Cardiac muscle cell (in vitro differentiated cells and primary cell): ENCODE data around the gene SMIM11. TPM values are rescaled to one million over a fixed set of nuclear protein-coding genes. Genes with fewer than 3 reads are reported as not detected.
"Not testable (repeated sequence)": the region's sequence is repeated elsewhere in the genome, so short reads cannot be mapped to it uniquely, and the experiment has no call there.

Experiments used
- DNase-seq, 2 donors: peaks; one replicate each; pipeline versions ENCODE4 v3.0.0 to v3.0.0-alpha.2; 2010 to 2017; ENCODE audit warnings: low read depth in 1 of 2, low spot score in 1 of 2
- H3K27ac ChIP-seq: fragments of 200-600 bp; sonication (generic); 2 replicates; pipeline ENCODE4 v1.5.1; 2016
- H3K27me3 ChIP-seq: fragments of 200-600 bp; sonication (generic); 2 replicates; pipeline ENCODE4 v1.6.0; 2016; ENCODE audit warnings: control low read depth
- H3K36me3 ChIP-seq: fragments of 200-600 bp; sonication (generic); 2 replicates; pipeline ENCODE4 v1.5.1; 2016; ENCODE audit warnings: control low read depth
- H3K4me1 ChIP-seq: fragments of 200-600 bp; sonication (generic); 2 replicates; pipeline ENCODE4 v1.8.1; 2017; ENCODE audit warnings: low read depth, mild to moderate bottlenecking, mixed run types
- H3K4me3 ChIP-seq: fragments of 200-600 bp; sonication (generic); 2 replicates; pipeline ENCODE4 v1.5.1; 2016; ENCODE audit warnings: mild to moderate bottlenecking
- H3K9me3 ChIP-seq: fragments of 200-600 bp; sonication (generic); 2 replicates; pipeline ENCODE4 v1.5.1; 2017; ENCODE audit warnings: low read depth, mild to moderate bottlenecking, control low read depth
- CTCF ChIP-seq: IDR thresholded peaks from 2 replicates; pipeline ENCODE4 v1.5.1; 2012; ENCODE audit warnings: low read depth, mild to moderate bottlenecking, low read length
- polyA plus RNA-seq: library from polyadenylated mRNA; unstranded; fragments of >200 nt; fragmentation: Nextera tagmentation; extraction: Ambion mirVana; gene quantifications from 2 replicates; pipeline ENCODE4 v1.2.1, GENCODE V29; 2016
- total RNA-seq: library from RNA; depleted of rRNA; stranded (reverse); fragments of >200 nt; gene quantifications from 2 replicates; pipeline ENCODE4 v1.2.3, GENCODE V29; 2016

SMIM11 gene, protein sequence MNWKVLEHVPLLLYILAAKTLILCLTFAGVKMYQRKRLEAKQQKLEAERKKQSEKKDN
- total RNA-seq (13.9 and 17.4 TPM in 2 replicates), polyA plus RNA-seq (7.3 and 11.0 TPM in 2 replicates)

- not testable (repeated sequence) for H3K27ac ChIP-seq, H3K4me3 ChIP-seq, H3K4me1 ChIP-seq, H3K27me3 ChIP-seq, DNase-seq, H3K9me3 ChIP-seq, H3K36me3 ChIP-seq
These were observed at the start of gene SMIM11 for GRCh38 chr21:34374940-34375618. Gene SMIM11, plus strand, starts transcription at chr21:34375507. Its CDS starts 3,998 bp downstream, at chr21:34379505.

DNA sequence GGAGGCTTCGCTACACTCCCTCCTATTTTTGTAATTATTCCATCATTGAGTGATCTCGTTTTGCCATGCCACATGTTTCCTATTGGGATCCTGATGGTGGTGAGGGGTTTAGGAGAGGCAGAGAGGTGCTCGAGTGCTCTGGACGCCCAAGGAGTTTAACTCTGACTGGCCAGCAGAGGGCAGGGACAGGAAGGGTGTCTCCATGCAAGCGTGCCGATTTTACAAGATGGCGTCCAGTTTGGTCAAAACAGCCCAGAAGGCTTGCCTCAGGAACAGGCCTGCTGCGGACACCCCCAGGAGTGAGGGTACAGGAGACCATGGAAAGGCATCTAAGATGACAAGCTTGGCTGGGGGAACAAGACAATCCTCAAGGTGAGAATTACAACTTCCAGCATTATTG is 45.3 kb upstream of the SMIM11 start:
- Histone ChIP-seq H3K27ac (no peak overlapping the region), H3K9me3 (no peaks in the 10 kb centered on the region), H3K36me3 (no peaks in the 10 kb centered on the region), H3K27me3 (no peaks in the 10 kb centered on the region), H3K4me1 (no peaks in the 10 kb centered on the region), H3K4me3 (no peak overlapping the region)
- no peak for TF ChIP-seq CTCF
- DNase-seq, result no peak

DNA sequence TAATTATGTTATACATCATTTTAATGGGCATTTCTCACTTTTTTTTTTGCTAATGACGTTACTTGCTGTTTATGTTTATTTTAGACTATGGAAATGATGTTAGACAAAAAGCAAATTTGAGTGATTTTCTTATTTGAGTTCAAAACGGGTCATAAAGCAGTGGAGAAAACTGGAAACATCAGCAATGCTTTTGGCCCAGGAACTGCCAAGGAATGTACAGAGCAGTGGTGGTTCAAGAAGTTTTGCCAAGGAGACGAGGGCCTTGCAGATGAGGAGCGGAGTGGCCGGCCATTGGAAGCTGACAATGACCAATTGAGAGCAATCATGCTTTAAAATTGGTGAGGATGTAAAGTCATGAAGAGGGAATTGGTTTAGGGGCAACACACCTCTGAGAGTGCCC is 43.6 kb upstream of the SMIM11 start:
- no peak for TF ChIP-seq CTCF
- Histone ChIP-seq H3K27ac (no peak overlapping the region), H3K36me3 (no peaks in the 10 kb centered on the region), H3K4me3 (no peak overlapping the region), H3K9me3 (no peaks in the 10 kb centered on the region), H3K4me1 (peaks cover 4% of the 10 kb centered on the region), H3K27me3 (no peaks in the 10 kb centered on the region)
- DNase-seq, result no peak

GRCh38 chr21:34332347-34332746 is 43.0 kb upstream of the SMIM11 start:
- Histone ChIP-seq H3K9me3 (no peaks in the 10 kb centered on the region), H3K36me3 (no peaks in the 10 kb centered on the region), H3K4me3 (no peak overlapping the region), H3K27ac (no peak overlapping the region), H3K4me1 (peaks cover 4% of the 10 kb centered on the region), H3K27me3 (no peaks in the 10 kb centered on the region)
- no peak for TF ChIP-seq CTCF
- DNase-seq, result no peak

GRCh38 chr21:34333121-34333739 is 42.1 kb upstream of the SMIM11 start:
- no peak for DNase-seq
- Histone ChIP-seq H3K27me3 (no peaks in the 10 kb centered on the region), H3K9me3 (no peaks in the 10 kb centered on the region), H3K4me1 (peaks cover 4% of the 10 kb centered on the region), H3K4me3 (no peak overlapping the region), H3K36me3 (no peaks in the 10 kb centered on the region), H3K27ac (no peak overlapping the region)
- no peak for TF ChIP-seq CTCF

DNA sequence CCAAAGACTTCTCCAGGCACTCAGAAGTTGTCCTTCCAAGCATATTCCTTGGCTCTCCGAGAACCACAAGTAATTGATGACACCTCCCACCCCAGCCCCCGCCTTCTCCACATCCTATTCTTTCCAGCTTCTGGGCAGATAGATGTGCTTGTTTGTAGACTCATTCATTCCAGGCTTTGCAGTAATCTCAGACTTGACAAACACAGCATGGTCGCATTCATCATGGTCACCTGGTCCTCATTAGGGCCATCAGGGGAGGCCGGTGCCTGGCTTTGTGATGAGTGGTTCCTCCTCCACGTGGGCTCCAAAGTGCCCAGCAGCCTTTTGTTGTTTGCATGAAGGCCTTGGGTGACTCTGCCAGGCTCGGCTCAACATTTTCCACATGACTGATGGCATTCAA is 40.0 kb upstream of the SMIM11 start:
- no peak for TF ChIP-seq CTCF
- Histone ChIP-seq H3K4me1 (peaks cover 4% of the 10 kb centered on the region), H3K27me3 (no peaks in the 10 kb centered on the region), H3K36me3 (no peaks in the 10 kb centered on the region), H3K4me3 (no peak overlapping the region), H3K9me3 (no peaks in the 10 kb centered on the region), H3K27ac (no peak overlapping the region)
- DNase-seq, result no peak
